Femur (tissue), 1 donor: ENCODE measurements around the gene ZPBP.

ENCODE experiments used
- DNase-seq: peaks from one replicate; pipeline ENCODE4 v3.0.0-alpha.2; 2017

The ZPBP gene

GRCh38 chr7:50037086-50037485 is 56.0 kb downstream of the ZPBP start:
- no peak for DNase-seq

- DNase-seq: no peak
Observed at GRCh38 chr7:50022991-50023390, 70.1 kb downstream of the ZPBP start.

- no peak for DNase-seq
Observed at GRCh38 chr7:50022451-50022850, 70.6 kb downstream of the ZPBP start.

GRCh38 chr7:49995681-49996080 is 97.4 kb downstream of the ZPBP start:
- no peak for DNase-seq

GRCh38 chr7:49986191-49986590 is 106.9 kb downstream of the ZPBP start:
- no peak for DNase-seq

GRCh38 chr7:49980465-49980864 is 112.6 kb downstream of the ZPBP start:
- DNase-seq: no peak

GRCh38 chr7:49976238-49976637 is 116.8 kb downstream of the ZPBP start:
- DNase-seq: no peak

- no peak for DNase-seq
Observed at GRCh38 chr7:49974035-49974434, 119.0 kb downstream of the ZPBP start.

GRCh38 chr7:49937608-49938007 is 155.4 kb downstream of the ZPBP start:
- no peak for DNase-seq

GRCh38 chr7:49931627-49932026 is 161.4 kb downstream of the ZPBP start:
- no peak for DNase-seq

GRCh38 chr7:49928787-49929186 is 164.3 kb downstream of the ZPBP start:
- DNase-seq: no peak

- no peak for DNase-seq
Observed at GRCh38 chr7:49927631-49928030, 165.4 kb downstream of the ZPBP start.

GRCh38 chr7:49926720-49927119 is 166.3 kb downstream of the ZPBP start:
- no peak for DNase-seq

- DNase-seq: no peak
Observed at GRCh38 chr7:49911909-49912308, 181.1 kb downstream of the ZPBP start.

GRCh38 chr7:49894543-49894942 is 198.5 kb downstream of the ZPBP start:
- no peak for DNase-seq

- no peak for DNase-seq
Observed at GRCh38 chr7:49893131-49893530, 199.9 kb downstream of the ZPBP start.

GRCh38 chr7:49892481-49892880 is 200.6 kb downstream of the ZPBP start:
- no peak for DNase-seq
